ENCODE measurements around the gene SPTBN5.

Gene SPTBN5

GRCh38 chr15:41798607-41799487 is 95.0 kb downstream of the SPTBN5 start:
- no peak for DNase-seq

Data from NCI-H69 (cell line).